Astrocyte of the spinal cord (primary cell): ENCODE results near the gene WNT2B.

Experiments used
- DNase-seq: peaks from one replicate; pipeline ENCODE4 v3.0.0; 2011; ENCODE audit warnings: low read depth, low spot score
- H3K4me3 ChIP-seq: 2 replicates; pipeline ENCODE4 v1.5.1; 2011; ENCODE audit warnings: low read depth, mild to moderate bottlenecking, low read length, moderate library complexity
- CTCF ChIP-seq: IDR thresholded peaks from 2 replicates; pipeline ENCODE4 v1.5.1; 2012; ENCODE audit warnings: low read depth, mild to moderate bottlenecking, low read length, inconsistent platforms
- in situ Hi-C: cut with HindIII; loops from 2 replicates; pipeline ENCODE4 v1.10.0; 2017; ENCODE audit warnings: low sequenced_read_pairs

Gene WNT2B

DNA sequence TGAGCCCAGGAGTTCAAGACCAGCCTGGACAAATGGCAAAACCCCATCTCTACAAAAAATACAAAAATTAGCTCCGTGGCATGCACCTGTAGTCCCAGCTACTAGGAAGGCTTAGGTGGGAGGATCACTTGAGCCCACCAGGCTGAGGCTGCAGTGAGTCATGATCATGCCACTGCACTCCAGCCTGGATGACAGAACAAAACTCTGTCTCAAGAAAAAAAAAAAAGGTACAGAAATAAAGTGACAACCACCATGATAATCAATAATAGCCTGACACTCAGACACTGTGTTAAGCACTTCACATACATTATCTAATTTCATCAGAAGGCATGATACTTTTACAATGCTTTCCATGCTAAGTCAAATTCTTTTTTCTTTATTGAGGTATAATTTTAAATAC is 57.0 kb downstream of the WNT2B start:
- TF ChIP-seq CTCF, result no peak

DNA sequence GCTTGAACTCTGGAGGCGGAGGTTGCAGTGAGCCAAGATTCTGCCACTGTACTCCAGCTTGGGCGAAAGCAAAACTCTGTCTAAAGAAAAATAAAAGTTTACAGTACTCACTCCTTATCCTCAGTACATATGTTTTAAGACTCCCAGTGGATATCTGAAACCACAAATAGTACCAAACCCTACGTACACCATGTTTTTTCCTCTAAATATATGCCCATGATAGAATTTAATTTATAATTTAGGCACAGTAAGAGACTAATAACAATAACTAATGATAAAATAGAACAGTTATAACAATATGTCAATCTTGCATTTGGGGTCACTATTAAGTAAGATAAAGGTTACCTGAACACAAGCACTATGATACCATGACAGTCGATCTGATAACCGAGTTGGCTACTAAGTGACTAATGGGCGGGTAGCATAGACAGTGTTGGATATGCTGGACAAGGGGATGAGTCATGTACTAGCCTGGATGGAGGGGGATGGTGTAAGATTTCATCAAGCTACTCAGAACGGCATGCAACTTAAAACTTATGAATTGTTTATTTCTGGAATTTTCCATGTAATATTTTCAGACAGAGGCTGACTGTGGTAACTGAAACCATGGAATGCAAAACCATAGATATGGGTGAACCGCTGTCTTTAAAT is 66.5 kb downstream of the WNT2B start:
- no peak overlapping the region for H3K4me3 ChIP-seq
- TF ChIP-seq CTCF, result no peak
- DNase-seq, result peak; percentile 91
- in situ Hi-C loops, result no loop called here

More for the DNA sequence above, 57.0 kb downstream of the WNT2B start:
- no peak overlapping the region for H3K4me3 ChIP-seq
- DNase-seq, result no peak
- in situ Hi-C loops, result no loop called here

- no peak for DNase-seq
- in situ Hi-C loops, result no loop called here
- no peak overlapping the region for H3K4me3 ChIP-seq
- TF ChIP-seq CTCF, result no peak
Observed at GRCh38 chr1:112576240-112576639, 67.5 kb downstream of the WNT2B start.
